IMR-90 (cell line): Measurements from ENCODE around the gene FGR. TPM values are rescaled to one million over a fixed set of nuclear protein-coding genes. Genes with fewer than 3 reads are reported as not detected.

ENCODE experiments used
- ATAC-seq: fragments of 200-7000 bp; cut with Tn5 transposase; 2 replicates; pipeline ENCODE4 v1.9.1; 2020; ENCODE audit warnings: low read depth, mild to moderate bottlenecking, moderate library complexity
- BruUV-seq: library from RNA; stranded (reverse); fragments of 400-500 nt; replicated peaks from 2 replicates; lab custom pipeline; 2021; lab: Mats Ljungman, UMichigan
- CTCF ChIA-PET: fragments of 300-600 bp; formaldehyde crosslinking; extraction: SDS; loops from one replicate; lab custom pipeline; 2021; ENCODE audit warnings: antibody characterized with exemption; lab: Yijun Ruan, JAX
- POLR2A ChIA-PET: fragments of 300-600 bp; sonication (Branson Sonifier 250); formaldehyde crosslinking; loops from one replicate; lab custom pipeline; 2022; ENCODE audit warnings: antibody characterized with exemption; ENCODE audit not compliant: unreplicated experiment; lab: Charles Lee
- DNase-seq: peaks from one replicate; pipeline ENCODE4 v3.0.0; 2013
- H2AFZ ChIP-seq: replicated peaks from 2 replicates; pipeline ENCODE3; 2013; ENCODE audit warnings: low read length, mild to moderate bottlenecking; ENCODE audit not compliant: poor library complexity
- H2AK5ac ChIP-seq: 2 replicates; pipeline ENCODE4 v1.6.1; 2013; ENCODE audit warnings: low read depth, low read length, inconsistent platforms
- H2AK9ac ChIP-seq: replicated peaks from 2 replicates; pipeline ENCODE3; 2013; ENCODE audit warnings: mild to moderate bottlenecking, low read depth, low read length, moderate library complexity; ENCODE audit not compliant: poor library complexity
- H2BK120ac ChIP-seq: 2 replicates; pipeline ENCODE4 v1.6.1; 2013; ENCODE audit warnings: low read depth, low read length, inconsistent platforms
- H2BK15ac ChIP-seq: 3 replicates; pipeline ENCODE4 v1.6.1; 2013; ENCODE audit warnings: low read depth, low read length, inconsistent platforms
- H2BK20ac ChIP-seq: 2 replicates; pipeline ENCODE4 v1.6.1; 2013; ENCODE audit warnings: low read depth, mild to moderate bottlenecking, inconsistent platforms, low read length, moderate library complexity
- H2BK5ac ChIP-seq: 2 replicates; pipeline ENCODE4 v1.6.1; 2013; ENCODE audit warnings: mild to moderate bottlenecking, low read depth, low read length, inconsistent platforms; ENCODE audit not compliant: poor library complexity, severe bottlenecking
- H3K14ac ChIP-seq: replicated peaks from 2 replicates; pipeline ENCODE4 v1.6.1; 2013; ENCODE audit warnings: low read depth, low read length, inconsistent platforms
- H3K18ac ChIP-seq: 2 replicates; pipeline ENCODE4 v1.6.1; 2013; ENCODE audit warnings: low read depth, low read length, control low read depth
- H3K23ac ChIP-seq: 2 replicates; pipeline ENCODE4 v1.6.1; 2013; ENCODE audit warnings: low read depth, low read length, inconsistent platforms
- H3K27ac ChIP-seq: 2 replicates; pipeline ENCODE4 v1.5.1; 2013; ENCODE audit warnings: mild to moderate bottlenecking, control low read depth, low read length; ENCODE audit not compliant: insufficient read depth
- H3K27me3 ChIP-seq: 2 replicates; pipeline ENCODE4 v1.6.1; 2013; ENCODE audit warnings: low read length; ENCODE audit not compliant: control insufficient read depth, insufficient read depth
- H3K36me3 ChIP-seq: 2 replicates; pipeline ENCODE4 v1.6.1; 2013; ENCODE audit warnings: low read length, mixed read lengths; ENCODE audit not compliant: control insufficient read depth, insufficient read depth
- H3K4ac ChIP-seq: 2 replicates; pipeline ENCODE4 v1.6.1; 2013; ENCODE audit warnings: low read depth, low read length, inconsistent platforms
- H3K4me1 ChIP-seq: 2 replicates; pipeline ENCODE4 v1.6.1; 2013; ENCODE audit warnings: low read length, mixed read lengths; ENCODE audit not compliant: control insufficient read depth, insufficient read depth
- H3K4me2 ChIP-seq: 2 replicates; pipeline ENCODE4 v1.6.1; 2013; ENCODE audit warnings: low read depth, mild to moderate bottlenecking, control low read depth, low read length, moderate library complexity
- H3K4me3 ChIP-seq: 2 replicates; pipeline ENCODE4 v1.5.1; 2013; ENCODE audit warnings: low read depth, mild to moderate bottlenecking, control low read depth, low read length, moderate library complexity; ENCODE audit not compliant: insufficient read depth
- H3K56ac ChIP-seq: 2 replicates; pipeline ENCODE4 v1.6.1; 2013; ENCODE audit warnings: low read length, inconsistent platforms; ENCODE audit not compliant: insufficient read depth; ENCODE audit errors: extremely low read depth
- H3K79me1 ChIP-seq, 2 experiments: 2 replicates each; pipeline ENCODE4 v1.6.1; 2013; ENCODE audit warnings: low read length in 2 of 2, inconsistent platforms in 1 of 2, low read depth in 1 of 2
- H3K9ac ChIP-seq: 2 replicates; pipeline ENCODE4 v1.6.1; 2013; ENCODE audit warnings: low read depth, low read length, control low read depth
- H3K9me1 ChIP-seq: 2 replicates; pipeline ENCODE4 v1.6.1; 2013; ENCODE audit warnings: low read length, inconsistent platforms; ENCODE audit not compliant: insufficient read depth
- H3K9me3 ChIP-seq: 2 replicates; pipeline ENCODE4 v1.6.1; 2013; ENCODE audit warnings: low read length; ENCODE audit not compliant: control insufficient read depth, insufficient read depth
- H4K20me1 ChIP-seq: 2 replicates; pipeline ENCODE4 v1.6.1; 2013; ENCODE audit warnings: low read length, inconsistent platforms; ENCODE audit not compliant: insufficient read depth
- H4K5ac ChIP-seq: 2 replicates; pipeline ENCODE4 v1.6.1; 2013; ENCODE audit warnings: mild to moderate bottlenecking, low read depth, low read length, control low read depth
- H4K8ac ChIP-seq, 2 experiments: 2 replicates each; pipeline ENCODE4 v1.6.1; 2013; ENCODE audit warnings: low read depth in 2 of 2, low read length in 2 of 2, control low read depth in 1 of 2, inconsistent platforms in 1 of 2
- H4K91ac ChIP-seq: 2 replicates; pipeline ENCODE4 v1.6.1; 2013; ENCODE audit warnings: low read depth, low read length, inconsistent platforms; ENCODE audit not compliant: insufficient read depth
- BHLHE40 ChIP-seq: fragments of 150-350 bp; IDR thresholded peaks from 2 replicates; pipeline ENCODE4 v1.6.1; 2016; ENCODE audit warnings: mild to moderate bottlenecking, low read depth, low read length
- CHD1 ChIP-seq: IDR thresholded peaks from 2 replicates; pipeline ENCODE4 v1.6.1; 2012; ENCODE audit warnings: low read depth, low read length, improper control_type of control experiment
- CTCF ChIP-seq: conservative IDR thresholded peaks from 2 replicates; pipeline ENCODE4 v1.5.1; 2012; ENCODE audit warnings: mild to moderate bottlenecking, low read depth, low read length, improper control_type of control experiment
- ELK1 ChIP-seq: fragments of 150-350 bp; IDR thresholded peaks from 2 replicates; pipeline ENCODE4 v1.6.1; 2016; ENCODE audit warnings: low read depth, mild to moderate bottlenecking, low read length, moderate library complexity, borderline replicate concordance
- FOS ChIP-seq: fragments of 150-350 bp; IDR thresholded peaks from 2 replicates; pipeline ENCODE4 v1.6.1; 2016; ENCODE audit warnings: low read depth, low read length
- MAFK ChIP-seq: IDR thresholded peaks from 2 replicates; pipeline ENCODE4 v1.6.1; 2012; ENCODE audit warnings: low read depth, low read length, improper control_type of control experiment
- MAZ ChIP-seq: IDR thresholded peaks from 2 replicates; pipeline ENCODE4 v1.6.1; 2012; ENCODE audit warnings: low read depth, mild to moderate bottlenecking, low read length, improper control_type of control experiment, moderate library complexity, borderline replicate concordance
- MXI1 ChIP-seq: IDR thresholded peaks from 2 replicates; pipeline ENCODE4 v1.6.1; 2012; ENCODE audit warnings: low read depth, mild to moderate bottlenecking, low read length, moderate library complexity, borderline replicate concordance
- NFE2L2 ChIP-seq: fragments of 150-350 bp; IDR thresholded peaks from 2 replicates; pipeline ENCODE4 v1.6.1; 2016; ENCODE audit warnings: low read depth, mild to moderate bottlenecking, low read length
- POLR2A ChIP-seq: IDR thresholded peaks from 2 replicates; pipeline ENCODE4 v1.6.1; 2012; ENCODE audit warnings: mild to moderate bottlenecking, low read depth, low read length
- RAD21 ChIP-seq: IDR thresholded peaks from 2 replicates; pipeline ENCODE4 v1.6.1; 2012; ENCODE audit warnings: low read length, improper control_type of control experiment
- RCOR1 ChIP-seq: IDR thresholded peaks from 2 replicates; pipeline ENCODE4 v1.6.1; 2012; ENCODE audit warnings: mild to moderate bottlenecking, low read length, improper control_type of control experiment; ENCODE audit not compliant: insufficient replicate concordance
- RFX5 ChIP-seq: IDR thresholded peaks from 2 replicates; pipeline ENCODE4 v1.8.0; 2012; ENCODE audit warnings: low read depth, mild to moderate bottlenecking, low read length, moderate library complexity
- USF2 ChIP-seq: fragments of 150-350 bp; IDR thresholded peaks from 2 replicates; pipeline ENCODE4 v1.6.1; 2017; ENCODE audit warnings: mild to moderate bottlenecking, antibody characterized with exemption, low read length, low read depth
- WGBS, 2 experiments: methylation state at CpG; one replicate each; pipeline versions ENCODE4 v1.1.5 to v1.1.7; 2013; ENCODE audit warnings: missing lambda C conversion rate in 2 of 2; ENCODE audit not compliant: insufficient read length in 1 of 2; ENCODE audit errors: extremely low coverage in 2 of 2; 5-methylcytosine and 5-hydroxymethylcytosine counted together
- dilution Hi-C: fragments of 300-500 bp; cut with HindIII; formaldehyde crosslinking; loops from one replicate; pipeline ENCODE4 v1.14.3; 2018; ENCODE audit warnings: low sequenced_read_pairs; ENCODE audit not compliant: unreplicated experiment
- in situ Hi-C: fragments of 300-500 bp; cut with MboI; formaldehyde crosslinking; loops from 3 replicates; pipeline ENCODE4 v1.14.3; 2019; ENCODE audit warnings: low sequenced_read_pairs, inconsistent platforms, mixed read lengths
- intact Hi-C: fragments of 100-400 bp; cut with micrococcal nuclease; formaldehyde crosslinking; loops from 2 replicates; pipeline ENCODE4 v1.10.0; 2022
- polyA plus RNA-seq, 3 experiments: library from polyadenylated mRNA; depleted of rRNA; stranded (reverse); fragments of >200 nt; gene quantifications; 2 replicates each; pipeline ENCODE4 v1.2.3, GENCODE V29; 2012; ENCODE audit warnings: low replicate concordance in 1 of 3
- total RNA-seq: library from RNA; depleted of rRNA; stranded (reverse); fragments of >200 nt; gene quantifications from 2 replicates; pipeline ENCODE4 v1.2.3, GENCODE V29; 2012

FGR gene
- total and polyA plus RNA-seq, 2 of the 4 experiments (the other 2 are of a cell fraction), result not detected

GRCh38 chr1:27574001-27574781, 60.8 kb downstream of the FGR start:
- WGBS, 2 experiments, result 63% methylated on average over 3 of the region's 8 CpGs; no CpG with 5 or more reads in 1 of the 2 experiments
- peak overlapping the region; percentile 2; the same call in 1 of the 2 replicates for H4K5ac ChIP-seq
- H3K27me3 ChIP-seq, result no peaks in the 10 kb centered on the region
- peak overlapping the region; percentile 18; the same call in 1 of the 2 replicates for H3K23ac ChIP-seq
- ChIA-PET CTCF (interaction anchor here (1.3 to 1.6 kb wide), 3 partner anchors 7 to 25 kb away, joined by 4 to 6 read pairs (median 4); no protein-coding TSS in a partner anchor), POLR2A (no interaction called here)
- no peak overlapping the region for H3K4me2 ChIP-seq
- H2AFZ ChIP-seq, result peak overlapping the region; percentile 36
- H3K4me1 ChIP-seq, result peaks cover 55% of the 10 kb centered on the region
- H3K14ac ChIP-seq, result 0 out of 2 replicates have a peak overlapping the region, but pooled peaks have one; percentile 5
- peak overlapping the region in 1 of 2 experiments; percentile 17; a peak in 1 of 4 replicates for H4K8ac ChIP-seq
- no peak overlapping the region for H3K4me3 ChIP-seq
- no peaks in the 10 kb centered on the region; the same call in 1 of the 2 replicates for H3K36me3 ChIP-seq
- H3K9ac ChIP-seq, result no peak overlapping the region
- DNase-seq (no peak), ATAC-seq (no peak)
- peaks cover 62% of the 10 kb centered on the region for H4K20me1 ChIP-seq
- H2AK9ac ChIP-seq, result peak overlapping the region; percentile 94
- H2BK15ac ChIP-seq, result no peak overlapping the region
- peaks cover 43 to 85% of the 10 kb centered on the region in 2 experiments for H3K79me1 ChIP-seq
- no peak overlapping the region for H3K18ac ChIP-seq
- in situ Hi-C loops (no loop called here), dilution Hi-C loops (no loop called here), intact Hi-C loops (no loop called here)
- peak overlapping the region; percentile 0; the same call in 1 of the 2 replicates for H2BK120ac ChIP-seq
- H2BK20ac ChIP-seq, result no peak overlapping the region
- H3K27ac ChIP-seq, result no peak overlapping the region
- H3K9me3 ChIP-seq, result no peaks in the 10 kb centered on the region
- BruUV-seq, result no TSS peak
- H3K4ac ChIP-seq, result peak overlapping the region; percentile 1
- no peak overlapping the region for H3K56ac ChIP-seq
- peaks cover 18% of the 10 kb centered on the region for H3K9me1 ChIP-seq
- peak overlapping the region; percentile 41; the same call in 1 of the 2 replicates for H2AK5ac ChIP-seq
- no peak overlapping the region for H2BK5ac ChIP-seq
- H4K91ac ChIP-seq, result no peak overlapping the region
- TF ChIP-seq MAZ (no peak), MAFK (no peak), NFE2L2 (no peak), FOS (no peak), ELK1 (no peak), MXI1 (no peak), POLR2A (no peak), BHLHE40 (no peak), USF2 (no peak), RFX5 (no peak), CTCF (no peak), CHD1 (no peak), RCOR1 (no peak), RAD21 (no peak)
